Measurements from ENCODE around the gene FYCO1.

- TF ChIP-seq POLR2A (IDR thresholded peaks at IDR 0.05): no peak
- TF ChIP-seq CTCF (IDR thresholded peaks at IDR 0.05): no peak
- TF ChIP-seq POLR2AphosphoS5 (IDR thresholded peaks at IDR 0.05): no peak
- no peak for TF ChIP-seq EP300 (IDR thresholded peaks at IDR 0.05)
These were observed 103.5 kb downstream of the FYCO1 start for GRCh38 chr3:45892161-45892560.
